HepG2 (cell line): ENCODE measurements around the gene ATRAID. TPM values are rescaled to one million over a fixed set of nuclear protein-coding genes. Genes with fewer than 3 reads are reported as not detected.
A peak's percentile ranks its signal among the peaks of the same experiment; 100 is the strongest.

Source experiments
- ATM ChIP-seq: fragments of 450-650 bp; IDR thresholded peaks from 2 replicates; pipeline ENCODE4 v1.7.1; 2017; ENCODE audit warnings: mild to moderate bottlenecking, borderline replicate concordance
- CBX5 ChIP-seq: sonication (generic); formaldehyde crosslinking; IDR thresholded peaks from 2 replicates; pipeline ENCODE4 v1.4.0; 2020; ENCODE audit warnings: missing genetic modification reagents, borderline replicate concordance
- FOSL2 ChIP-seq: sonication (generic); formaldehyde crosslinking; IDR thresholded peaks from 2 replicates; pipeline ENCODE4 v1.4.0; 2020; ENCODE audit warnings: missing genetic modification reagents
- GTF2F1 ChIP-seq: fragments of 150-350 bp; IDR thresholded peaks from 2 replicates; pipeline ENCODE4 v1.6.1; 2014; ENCODE audit warnings: low read length
- HCFC1 ChIP-seq: fragments of 150-350 bp; IDR thresholded peaks from 2 replicates; pipeline ENCODE4 v1.6.1; 2014; ENCODE audit warnings: low read depth, low read length
- HNRNPLL ChIP-seq: fragments of 200-400 bp; formaldehyde crosslinking; IDR thresholded peaks from 2 replicates; pipeline ENCODE4 v1.6.1; 2017; ENCODE audit warnings: mild to moderate bottlenecking, low read depth, low read length; ENCODE audit not compliant: poor library complexity, severe bottlenecking
- NFE2 ChIP-seq: sonication (generic); formaldehyde crosslinking; IDR thresholded peaks from 2 replicates; pipeline ENCODE4 v1.4.0; 2020; ENCODE audit warnings: missing genetic modification reagents
- NFKBIZ ChIP-seq: IDR thresholded peaks from 2 replicates; pipeline ENCODE4 v1.6.1; 2018; ENCODE audit warnings: missing genetic modification reagents, missing compliant biosample characterization
- NFRKB ChIP-seq: fragments of 450-650 bp; IDR thresholded peaks from 2 replicates; pipeline ENCODE4 v1.6.1; 2017
- NONO ChIP-seq, 2 experiments: fragments of 450-650 bp in 1 of 2; sonication (generic) in 1 of 2; formaldehyde crosslinking in 1 of 2; IDR thresholded peaks in 1 of 2; conservative IDR thresholded peaks in 1 of 2; 2 replicates each; pipeline versions ENCODE4 v1.6.1 to v1.8.0; 2017 to 2022; ENCODE audit warnings: mild to moderate bottlenecking in 1 of 2, missing genetic modification reagents in 1 of 2, moderate library complexity in 1 of 2
- PPARG ChIP-seq: conservative IDR thresholded peaks from 2 replicates; pipeline ENCODE4 v1.6.1; 2016; ENCODE audit warnings: missing biosample characterization, missing genetic modification reagents
- TCF12 ChIP-seq, 2 experiments: fragments of 450-650 bp in 1 of 2; sonication (generic) in 1 of 2; formaldehyde crosslinking in 1 of 2; IDR thresholded peaks; 2 replicates each; pipeline versions ENCODE4 v1.6.1 to v1.8.0; 2017 to 2022; ENCODE audit warnings: antibody characterized with exemption in 1 of 2, mild to moderate bottlenecking in 1 of 2, missing genetic modification reagents in 1 of 2, moderate library complexity in 1 of 2
- ZNF251 ChIP-seq: sonication (generic); formaldehyde crosslinking; IDR thresholded peaks from 2 replicates; pipeline ENCODE4 v1.9.0; 2021; ENCODE audit warnings: mild to moderate bottlenecking, missing genetic modification reagents
- ZNF260 ChIP-seq: sonication (generic); formaldehyde crosslinking; IDR thresholded peaks from 2 replicates; pipeline ENCODE4 v1.4.0; 2020; ENCODE audit warnings: missing genetic modification reagents, low read depth, mild to moderate bottlenecking, borderline replicate concordance
- ZNF326 ChIP-seq: sonication (generic); formaldehyde crosslinking; IDR thresholded peaks from 2 replicates; pipeline ENCODE4 v1.4.0; 2020; ENCODE audit warnings: missing genetic modification reagents, borderline replicate concordance
- ZNF556 ChIP-seq: sonication (generic); formaldehyde crosslinking; IDR thresholded peaks from 2 replicates; pipeline ENCODE4 v1.4.0; 2020; ENCODE audit warnings: mild to moderate bottlenecking, missing genetic modification reagents, borderline replicate concordance
- ZNF577 ChIP-seq: sonication (generic); formaldehyde crosslinking; IDR thresholded peaks from 2 replicates; pipeline ENCODE4 v1.4.0; 2020; ENCODE audit warnings: mild to moderate bottlenecking, low read depth, missing genetic modification reagents, borderline replicate concordance
- polyA plus RNA-seq, 8 experiments: library from polyadenylated mRNA; depleted of rRNA in 3 of 8; stranded (reverse) in 7 of 8; unstranded in 1 of 8; fragments of >200 nt; fragmentation: Illumina TruSeq in 4 of 8; extraction: Trizol in 4 of 8; gene quantifications; 2 replicates each; pipeline versions ENCODE4 v1.2.1 to v1.2.3, GENCODE V29; 2011 to 2016; ENCODE audit warnings: low read depth in 4 of 8, missing spikeins in 1 of 8, mixed read lengths in 1 of 8; ENCODE audit not compliant: insufficient read depth in 1 of 8
- total RNA-seq, 5 experiments: library from RNA; depleted of rRNA; stranded (reverse); fragments of >200 nt; fragmentation: Illumina TruSeq; extraction: Trizol; gene quantifications; 2 replicates each; pipeline ENCODE4 v1.2.3, GENCODE V29; 2016; ENCODE audit warnings: low read depth in 1 of 5
- TF ChIP-seq, protein P1 (sequence below): sonication (generic); formaldehyde crosslinking; IDR thresholded peaks from 2 replicates; pipeline ENCODE4 v1.4.0; 2020; ENCODE audit warnings: mild to moderate bottlenecking, missing genetic modification reagents
- TF ChIP-seq, protein P2 (sequence below): sonication (generic); formaldehyde crosslinking; IDR thresholded peaks from 2 replicates; pipeline ENCODE4 v1.9.0; 2022; ENCODE audit warnings: missing genetic modification reagents, mild to moderate bottlenecking, borderline replicate concordance
- TF ChIP-seq, protein P3 (sequence below): sonication (generic); formaldehyde crosslinking; IDR thresholded peaks from 2 replicates; pipeline ENCODE4 v1.4.0; 2020; ENCODE audit warnings: mild to moderate bottlenecking, missing genetic modification reagents
- TF ChIP-seq, protein P4 (sequence below): IDR thresholded peaks from 2 replicates; pipeline ENCODE4 v1.6.1; 2016; ENCODE audit warnings: low read depth, borderline replicate concordance

Gene ATRAID
- total and polyA plus RNA-seq, 2 of the 13 experiments (the other 11 are each of a cell fraction or from before 2014, with no cell fraction given): 207 to 382 TPM

DNA sequence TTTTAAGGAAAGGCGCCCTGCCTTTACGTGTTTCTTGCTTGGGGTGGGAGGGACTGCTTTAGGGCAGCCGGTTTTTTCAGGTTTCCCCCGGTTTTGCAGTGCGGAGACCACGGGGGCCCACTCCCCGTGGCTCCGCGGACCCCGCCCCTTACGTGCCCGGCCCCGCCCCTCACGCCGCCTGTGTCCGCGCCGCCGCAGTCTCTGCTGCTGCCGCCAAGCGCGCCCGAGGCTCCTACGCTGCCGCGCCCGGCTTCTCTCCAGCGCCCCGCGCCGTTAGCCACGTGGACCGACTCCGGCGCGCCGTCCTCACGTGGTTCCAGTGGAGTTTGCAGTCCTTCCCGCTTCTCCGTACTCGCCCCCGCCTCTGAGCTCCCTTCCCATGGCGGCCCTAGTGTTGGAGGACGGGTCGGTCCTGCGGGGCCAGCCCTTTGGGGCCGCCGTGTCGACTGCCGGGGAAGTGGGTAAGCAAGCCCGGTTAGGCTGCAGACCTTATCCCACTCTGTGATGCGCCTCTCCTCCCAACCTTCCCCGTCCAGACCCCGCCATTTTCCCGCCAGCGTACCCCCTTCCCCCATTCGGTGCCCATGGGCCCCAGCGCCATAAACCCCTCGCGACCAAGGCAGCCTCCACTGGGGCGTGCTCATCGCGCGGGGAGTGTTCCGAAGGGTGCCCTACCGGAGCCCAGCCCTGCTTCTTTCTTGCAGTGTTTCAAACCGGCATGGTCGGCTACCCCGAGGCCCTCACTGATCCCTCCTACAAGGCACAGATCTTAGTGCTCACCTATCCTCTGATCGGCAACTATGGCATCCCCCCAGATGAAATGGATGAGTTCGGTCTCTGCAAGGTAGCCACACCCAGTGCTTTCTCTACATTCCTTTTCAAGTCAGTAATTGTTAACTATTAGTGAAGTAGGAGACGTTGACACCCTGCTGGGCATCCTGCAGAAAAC, 5.6 kb downstream of the ATRAID start, which contains the start of gene CAD (continued):
- TF ChIP-seq NFRKB (no peak), ZNF326 (CRISPR knock-in tag) (no peak), GTF2F1 (no peak), CBX5 (CRISPR knock-in tag) (no peak), HNRNPLL (peak; percentile 69), ZNF556 (no peak), ZNF577 (no peak), HCFC1 (no peak), NFKBIZ (CRISPR knock-in tag) (no peak), ZNF251 (CRISPR knock-in tag) (no peak), ZNF260 (CRISPR knock-in tag) (0 out of 2 replicates have a peak, but pooled peaks have one; percentile 54), TCF12 (IDR thresholded peaks at IDR 0.05) (no peak), TCF12 (CRISPR knock-in tag; IDR thresholded peaks at IDR 0.05) (no peak), NONO (IDR thresholded peaks at IDR 0.05) (no peak), NONO (CRISPR knock-in tag; conservative IDR thresholded peaks at IDR 0.05) (no peak; the same call in 1 of the 2 replicates), ATM (no peak), NFE2 (CRISPR knock-in tag) (no peak), FOSL2 (CRISPR knock-in tag) (0 out of 2 replicates have a peak, but pooled peaks have one; percentile 24), PPARG (0 out of 2 replicates have a peak, but pooled peaks have one; percentile 49)
- TF ChIP-seq, protein P1, sequence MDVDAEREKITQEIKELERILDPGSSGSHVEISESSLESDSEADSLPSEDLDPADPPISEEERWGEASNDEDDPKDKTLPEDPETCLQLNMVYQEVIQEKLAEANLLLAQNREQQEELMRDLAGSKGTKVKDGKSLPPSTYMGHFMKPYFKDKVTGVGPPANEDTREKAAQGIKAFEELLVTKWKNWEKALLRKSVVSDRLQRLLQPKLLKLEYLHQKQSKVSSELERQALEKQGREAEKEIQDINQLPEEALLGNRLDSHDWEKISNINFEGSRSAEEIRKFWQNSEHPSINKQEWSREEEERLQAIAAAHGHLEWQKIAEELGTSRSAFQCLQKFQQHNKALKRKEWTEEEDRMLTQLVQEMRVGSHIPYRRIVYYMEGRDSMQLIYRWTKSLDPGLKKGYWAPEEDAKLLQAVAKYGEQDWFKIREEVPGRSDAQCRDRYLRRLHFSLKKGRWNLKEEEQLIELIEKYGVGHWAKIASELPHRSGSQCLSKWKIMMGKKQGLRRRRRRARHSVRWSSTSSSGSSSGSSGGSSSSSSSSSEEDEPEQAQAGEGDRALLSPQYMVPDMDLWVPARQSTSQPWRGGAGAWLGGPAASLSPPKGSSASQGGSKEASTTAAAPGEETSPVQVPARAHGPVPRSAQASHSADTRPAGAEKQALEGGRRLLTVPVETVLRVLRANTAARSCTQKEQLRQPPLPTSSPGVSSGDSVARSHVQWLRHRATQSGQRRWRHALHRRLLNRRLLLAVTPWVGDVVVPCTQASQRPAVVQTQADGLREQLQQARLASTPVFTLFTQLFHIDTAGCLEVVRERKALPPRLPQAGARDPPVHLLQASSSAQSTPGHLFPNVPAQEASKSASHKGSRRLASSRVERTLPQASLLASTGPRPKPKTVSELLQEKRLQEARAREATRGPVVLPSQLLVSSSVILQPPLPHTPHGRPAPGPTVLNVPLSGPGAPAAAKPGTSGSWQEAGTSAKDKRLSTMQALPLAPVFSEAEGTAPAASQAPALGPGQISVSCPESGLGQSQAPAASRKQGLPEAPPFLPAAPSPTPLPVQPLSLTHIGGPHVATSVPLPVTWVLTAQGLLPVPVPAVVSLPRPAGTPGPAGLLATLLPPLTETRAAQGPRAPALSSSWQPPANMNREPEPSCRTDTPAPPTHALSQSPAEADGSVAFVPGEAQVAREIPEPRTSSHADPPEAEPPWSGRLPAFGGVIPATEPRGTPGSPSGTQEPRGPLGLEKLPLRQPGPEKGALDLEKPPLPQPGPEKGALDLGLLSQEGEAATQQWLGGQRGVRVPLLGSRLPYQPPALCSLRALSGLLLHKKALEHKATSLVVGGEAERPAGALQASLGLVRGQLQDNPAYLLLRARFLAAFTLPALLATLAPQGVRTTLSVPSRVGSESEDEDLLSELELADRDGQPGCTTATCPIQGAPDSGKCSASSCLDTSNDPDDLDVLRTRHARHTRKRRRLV (CRISPR knock-in tag): no peak
- TF ChIP-seq, protein P2, sequence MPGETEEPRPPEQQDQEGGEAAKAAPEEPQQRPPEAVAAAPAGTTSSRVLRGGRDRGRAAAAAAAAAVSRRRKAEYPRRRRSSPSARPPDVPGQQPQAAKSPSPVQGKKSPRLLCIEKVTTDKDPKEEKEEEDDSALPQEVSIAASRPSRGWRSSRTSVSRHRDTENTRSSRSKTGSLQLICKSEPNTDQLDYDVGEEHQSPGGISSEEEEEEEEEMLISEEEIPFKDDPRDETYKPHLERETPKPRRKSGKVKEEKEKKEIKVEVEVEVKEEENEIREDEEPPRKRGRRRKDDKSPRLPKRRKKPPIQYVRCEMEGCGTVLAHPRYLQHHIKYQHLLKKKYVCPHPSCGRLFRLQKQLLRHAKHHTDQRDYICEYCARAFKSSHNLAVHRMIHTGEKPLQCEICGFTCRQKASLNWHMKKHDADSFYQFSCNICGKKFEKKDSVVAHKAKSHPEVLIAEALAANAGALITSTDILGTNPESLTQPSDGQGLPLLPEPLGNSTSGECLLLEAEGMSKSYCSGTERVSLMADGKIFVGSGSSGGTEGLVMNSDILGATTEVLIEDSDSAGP (CRISPR knock-in tag): peak; percentile 84
- TF ChIP-seq, protein P3, sequence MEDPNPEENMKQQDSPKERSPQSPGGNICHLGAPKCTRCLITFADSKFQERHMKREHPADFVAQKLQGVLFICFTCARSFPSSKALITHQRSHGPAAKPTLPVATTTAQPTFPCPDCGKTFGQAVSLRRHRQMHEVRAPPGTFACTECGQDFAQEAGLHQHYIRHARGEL: no peak
- TF ChIP-seq, protein P4, sequence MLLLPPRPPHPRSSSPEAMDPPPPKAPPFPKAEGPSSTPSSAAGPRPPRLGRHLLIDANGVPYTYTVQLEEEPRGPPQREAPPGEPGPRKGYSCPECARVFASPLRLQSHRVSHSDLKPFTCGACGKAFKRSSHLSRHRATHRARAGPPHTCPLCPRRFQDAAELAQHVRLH (CRISPR knock-in tag): peak; percentile 34; the same call in 1 of the 2 replicates
